Ovary (tissue), 9 donors: Measurements from ENCODE around the gene OSBPL8. TPM values are rescaled to one million over a fixed set of nuclear protein-coding genes. Genes with fewer than 3 reads are reported as not detected.

Source experiments
- DNase-seq, 5 donors: peaks; one replicate each; pipeline ENCODE4 v3.0.0-alpha.2; 2019 to 2020
- H3K27ac ChIP-seq, 2 donors: fragments of 200-600 bp; one replicate each; pipeline versions ENCODE4 v1.5.1 to v1.8.0; 2019 to 2022
- H3K27me3 ChIP-seq: fragments of 200-600 bp; one replicate; pipeline ENCODE4 v1.8.0; 2022
- H3K36me3 ChIP-seq: fragments of 200-600 bp; sonication (generic); one replicate; pipeline ENCODE4 v1.5.1; 2019
- H3K4me1 ChIP-seq: one replicate; pipeline ENCODE4 v1.8.1; 2013; ENCODE audit warnings: mild to moderate bottlenecking, moderate library complexity; ENCODE audit not compliant: insufficient read depth
- H3K4me3 ChIP-seq: fragments of 200-600 bp; sonication (generic); one replicate; pipeline ENCODE4 v1.5.1; 2017
- H3K9me3 ChIP-seq, 2 donors: fragments of 200-600 bp in 1 of 2; sonication (generic) in 1 of 2; one replicate each; pipeline versions ENCODE4 v1.5.1 to v1.8.1; 2013 to 2019; ENCODE audit warnings: mild to moderate bottlenecking in 1 of 2, moderate library complexity in 1 of 2
- CTCF ChIP-seq, 3 donors: fragments of 450-650 bp in 2 of 3; fragments of 200-600 bp in 1 of 3; IDR thresholded peaks; one replicate each; pipeline versions ENCODE4 v1.5.1 to v1.8.0; 2016 to 2022; ENCODE audit warnings: antibody characterized with exemption in 3 of 3, mild to moderate bottlenecking in 1 of 3
- EP300 ChIP-seq: sonication (generic); formaldehyde crosslinking; IDR thresholded peaks from one replicate; pipeline ENCODE4 v1.6.1; 2017; ENCODE audit warnings: antibody characterized with exemption
- POLR2A ChIP-seq: fragments of 450-650 bp; IDR thresholded peaks from one replicate; pipeline ENCODE4 v1.6.1; 2017; ENCODE audit warnings: antibody characterized with exemption, mild to moderate bottlenecking, moderate library complexity
- WGBS, 3 donors: extraction: QIAGEN DNeasy Blood & Tissue Kit in 1 of 3; methylation state at CpG; one replicate each; pipeline versions ENCODE4 v1.1.5 to v1.1.7; 2013 to 2017; 5-methylcytosine and 5-hydroxymethylcytosine counted together
- intact Hi-C, 4 donors: fragments of 100-400 bp; cut with DNase I; formaldehyde crosslinking; loops; one replicate each; pipeline versions ENCODE4 v1.11.0 to v1.15.1; 2022 to 2023
- polyA plus RNA-seq, 2 donors: library from polyadenylated mRNA; stranded (reverse); fragments of 200-250 nt in 1 of 2; fragments of 350-450 nt in 1 of 2; fragmentation: Illumina TruSeq in 1 of 2; extraction: RNeasy Lipid Tissue Mini Kit (QIAGEN cat#74804) in 1 of 2; gene quantifications; one replicate each; pipeline ENCODE4 v1.2.3, GENCODE V29; 2013 to 2014
- total RNA-seq, 7 donors: library from RNA; depleted of rRNA in 2 of 7; stranded (reverse); fragments of >200 nt in 2 of 7; fragmentation: NEBNext Ultra II Directional in 3 of 7; extraction: Animal tissue kit (Norgen Biotek cat#: 25700) in 3 of 7; gene quantifications; one replicate each; pipeline versions ENCODE4 v1.1.0 to v1.2.4, GENCODE V29; 2016 to 2023
- donor health status: DM: no; HTN: no; CAD: no; lungs with moderate emphysema.
- donor health status: DM: no; HTN: no; CAD: no.
- donor health status: Bipolar disorder and iron deficiency.
- donor health status: DM: yes; HTN: yes; CAD: no.
- donor health status: DM: no; HTN: no; CAD: no.
- donor health status: DM: yes; HTN: yes; CAD: no.

The OSBPL8 gene
- total and polyA plus RNA-seq, 9 donors = 12.5 to 63.0 (median 56.9) TPM

- H3K27me3 ChIP-seq = no peaks in the 10 kb centered on the region
- 93 to 96% (median 95%) methylated on average over 3 of the region's 3 CpGs for WGBS, 3 donors
- no peaks in the 10 kb centered on the region for H3K4me1 ChIP-seq
- no peaks in the 10 kb centered on the region for H3K9me3 ChIP-seq
- TF ChIP-seq EP300 (no peak), POLR2A (no peak), CTCF (IDR thresholded peaks at IDR 0.05) (no peak)
- no peak overlapping the region for H3K4me3 ChIP-seq
- no peak overlapping the region for H3K27ac ChIP-seq
- intact Hi-C loops = no loop called here
- H3K36me3 ChIP-seq = no peaks in the 10 kb centered on the region
- no peak for DNase-seq
Observed at GRCh38 chr12:76450690-76451089, 108.9 kb downstream of the OSBPL8 start.

GRCh38 chr12:76449993-76450392 lies 109.6 kb downstream of the OSBPL8 start:
- no peaks in the 10 kb centered on the region for H3K9me3 ChIP-seq
- no peak for DNase-seq
- no peaks in the 10 kb centered on the region for H3K27me3 ChIP-seq
- WGBS, 3 donors = 96 to 98% (median 98%) methylated on average over 3 of the region's 3 CpGs
- no peaks in the 10 kb centered on the region for H3K4me1 ChIP-seq
- intact Hi-C loops = no loop called here
- no peak for TF ChIP-seq POLR2A
- TF ChIP-seq CTCF (IDR thresholded peaks at IDR 0.05) = no peak
- no peak for TF ChIP-seq EP300
- H3K36me3 ChIP-seq = no peaks in the 10 kb centered on the region
- no peak overlapping the region for H3K27ac ChIP-seq
- H3K4me3 ChIP-seq = no peak overlapping the region

GRCh38 chr12:76449583-76449982 lies 110.0 kb downstream of the OSBPL8 start:
- H3K4me3 ChIP-seq = no peak overlapping the region
- no peak for DNase-seq
- TF ChIP-seq POLR2A (no peak), EP300 (no peak), CTCF (IDR thresholded peaks at IDR 0.05) (no peak)
- no peaks in the 10 kb centered on the region for H3K27me3 ChIP-seq
- no peaks in the 10 kb centered on the region for H3K9me3 ChIP-seq
- H3K4me1 ChIP-seq = no peaks in the 10 kb centered on the region
- intact Hi-C loops = no loop called here
- no peaks in the 10 kb centered on the region for H3K36me3 ChIP-seq
- H3K27ac ChIP-seq = no peak overlapping the region
- WGBS, 3 donors = 81 to 97% (median 89%) methylated on average over 2 of the region's 2 CpGs

GRCh38 chr12:76449016-76449415 lies 110.6 kb downstream of the OSBPL8 start:
- no peaks in the 10 kb centered on the region for H3K36me3 ChIP-seq
- no peak overlapping the region for H3K27ac ChIP-seq
- no peaks in the 10 kb centered on the region for H3K4me1 ChIP-seq
- no peak overlapping the region for H3K4me3 ChIP-seq
- no peak for TF ChIP-seq EP300
- TF ChIP-seq CTCF (IDR thresholded peaks at IDR 0.05) = no peak
- TF ChIP-seq POLR2A = no peak
- 92 to 100% (median 99%) methylated on average over 1 of the region's 1 CpG for whole genome bisulfite sequencing, 3 donors
- intact Hi-C loops = no loop called here
- DNase-seq = no peak
- no peaks in the 10 kb centered on the region for H3K9me3 ChIP-seq
- no peaks in the 10 kb centered on the region for H3K27me3 ChIP-seq

GRCh38 chr12:76446090-76446489 lies 113.5 kb downstream of the OSBPL8 start:
- intact Hi-C loops = no loop called here
- 89 to 100% (median 90%) methylated on average over 1 of the region's 1 CpG for WGBS, 3 donors
- Histone ChIP-seq H3K27ac (no peak overlapping the region), H3K4me3 (no peak overlapping the region), H3K9me3 (no peaks in the 10 kb centered on the region), H3K36me3 (no peaks in the 10 kb centered on the region), H3K27me3 (no peaks in the 10 kb centered on the region), H3K4me1 (peaks cover 2% of the 10 kb centered on the region)
- no peak for DNase-seq
- TF ChIP-seq CTCF (IDR thresholded peaks at IDR 0.05) = no peak
- TF ChIP-seq EP300 = no peak
- no peak for TF ChIP-seq POLR2A
